Measurements from ENCODE around the gene SYNJ1. TPM values are rescaled to one million over a fixed set of nuclear protein-coding genes. Genes with fewer than 3 reads are reported as not detected.
"Not testable (repeated sequence)": the region's sequence is repeated elsewhere in the genome, so short reads cannot be mapped to it uniquely, and the experiment has no call there.

SYNJ1 gene
- total RNA-seq, 2 donors from 2014 or later, result 12.4 to 29.3 TPM

- not testable (repeated sequence) for H3K27ac Mint-ChIP-seq; DNase-seq (ENCODE audit: low spot score in 2 of 2); ATAC-seq; H3K9me3 Mint-ChIP-seq
- peaks cover 8 to 24% of the 10 kb centered on the region in 2 donors for H3K36me3 Mint-ChIP-seq
Observed at GRCh38 chr21:32610940-32611339, 116.9 kb downstream of the SYNJ1 start.

GRCh38 chr21:32608851-32609250, 119.0 kb downstream of the SYNJ1 start:
- no peak for ATAC-seq
- Mint-ChIP-seq H3K9me3 (no peaks in the 10 kb centered on the region), H3K27ac (no peak overlapping the region), H3K36me3 (peaks cover 13 to 38% of the 10 kb centered on the region in 2 donors)
- DNase-seq (ENCODE audit: low spot score in 2 of 2), result no peak

GRCh38 chr21:32605469-32605868, 122.3 kb downstream of the SYNJ1 start:
- no peak for DNase-seq (ENCODE audit: low spot score in 2 of 2)
- ATAC-seq, result no peak
- Mint-ChIP-seq H3K9me3 (no peaks in the 10 kb centered on the region), H3K27ac (no peak overlapping the region), H3K36me3 (peaks cover 10 to 27% of the 10 kb centered on the region in 2 donors)

GRCh38 chr21:32604464-32604863, 123.3 kb downstream of the SYNJ1 start:
- Mint-ChIP-seq H3K27ac (peak overlapping the region; percentile 22 to 82), H3K9me3 (no peaks in the 10 kb centered on the region), H3K36me3 (peaks cover 10 to 22% of the 10 kb centered on the region in 2 donors)
- ATAC-seq (no peak), DNase-seq (ENCODE audit: low spot score in 2 of 2) (no peak)

- H3K27ac Mint-ChIP-seq, result no peak overlapping the region
- no peak for DNase-seq (ENCODE audit: low spot score in 2 of 2)
- no peak for ATAC-seq
- no peaks in the 10 kb centered on the region for H3K9me3 Mint-ChIP-seq
- H3K36me3 Mint-ChIP-seq, result peaks cover 10 to 22% of the 10 kb centered on the region in 2 donors
Observed at GRCh38 chr21:32603131-32603530, 124.7 kb downstream of the SYNJ1 start.

GRCh38 chr21:32602099-32602498, 125.7 kb downstream of the SYNJ1 start:
- H3K36me3 Mint-ChIP-seq, result peaks cover 10 to 22% of the 10 kb centered on the region in 2 donors
- ATAC-seq (no peak), DNase-seq (ENCODE audit: low spot score in 2 of 2) (no peak)
- H3K9me3 Mint-ChIP-seq, result no peaks in the 10 kb centered on the region
- H3K27ac Mint-ChIP-seq, result no peak overlapping the region

GRCh38 chr21:32599526-32599925, 128.3 kb downstream of the SYNJ1 start:
- Mint-ChIP-seq H3K27ac (peak overlapping the region; percentile 8 to 17), H3K36me3 (peaks cover 9 to 10% of the 10 kb centered on the region in 2 donors), H3K9me3 (no peaks in the 10 kb centered on the region)
- DNase-seq (ENCODE audit: low spot score in 2 of 2) (no peak), ATAC-seq (no peak)

- DNase-seq (ENCODE audit: low spot score in 2 of 2) (no peak), ATAC-seq (no peak)
- Mint-ChIP-seq H3K36me3 (peaks cover 5 to 6% of the 10 kb centered on the region in 2 donors), H3K27ac (peak overlapping the region; percentile 12 to 17), H3K9me3 (no peaks in the 10 kb centered on the region)
Observed at GRCh38 chr21:32599091-32599490, 128.7 kb downstream of the SYNJ1 start.

- no peak for DNase-seq (ENCODE audit: low spot score in 2 of 2)
- Mint-ChIP-seq H3K27ac (no peak overlapping the region), H3K9me3 (no peaks in the 10 kb centered on the region), H3K36me3 (no peaks in the 10 kb centered on the region)
- peak in 1 of 2 donors; percentile 47 for ATAC-seq
Observed at GRCh38 chr21:32597205-32597604, 130.6 kb downstream of the SYNJ1 start.

- ATAC-seq (no peak), DNase-seq (ENCODE audit: low spot score in 2 of 2) (no peak)
- no peaks in the 10 kb centered on the region for H3K36me3 Mint-ChIP-seq
- no peak overlapping the region for H3K27ac Mint-ChIP-seq
- H3K9me3 Mint-ChIP-seq, result no peaks in the 10 kb centered on the region
Observed at GRCh38 chr21:32595431-32595830, 132.4 kb downstream of the SYNJ1 start.

GRCh38 chr21:32593690-32594089, 134.1 kb downstream of the SYNJ1 start:
- DNase-seq (ENCODE audit: low spot score in 2 of 2) (no peak), ATAC-seq (no peak)
- H3K27ac Mint-ChIP-seq, result no peak overlapping the region
- H3K9me3 Mint-ChIP-seq, result no peaks in the 10 kb centered on the region
- no peaks in the 10 kb centered on the region for H3K36me3 Mint-ChIP-seq

GRCh38 chr21:32592929-32593502, 134.8 kb downstream of the SYNJ1 start:
- ATAC-seq (no peak), DNase-seq (ENCODE audit: low spot score in 2 of 2) (no peak)
- Mint-ChIP-seq H3K27ac (no peak overlapping the region), H3K36me3 (no peaks in the 10 kb centered on the region), H3K9me3 (no peaks in the 10 kb centered on the region)

- H3K27ac Mint-ChIP-seq, result no peak overlapping the region
- H3K9me3 Mint-ChIP-seq, result no peaks in the 10 kb centered on the region
- H3K36me3 Mint-ChIP-seq, result no peaks in the 10 kb centered on the region
- ATAC-seq (no peak), DNase-seq (ENCODE audit: low spot score in 2 of 2) (no peak)
Observed at GRCh38 chr21:32590130-32590529, 137.7 kb downstream of the SYNJ1 start.

- Mint-ChIP-seq H3K27ac (no peak overlapping the region), H3K9me3 (no peaks in the 10 kb centered on the region), H3K36me3 (no peaks in the 10 kb centered on the region)
- ATAC-seq (no peak), DNase-seq (ENCODE audit: low spot score in 2 of 2) (no peak)
Observed at GRCh38 chr21:32587651-32588050, 140.2 kb downstream of the SYNJ1 start.

GRCh38 chr21:32587120-32587519, 140.7 kb downstream of the SYNJ1 start:
- DNase-seq (ENCODE audit: low spot score in 2 of 2), result no peak
- no peaks in the 10 kb centered on the region for H3K9me3 Mint-ChIP-seq
- no peaks in the 10 kb centered on the region for H3K36me3 Mint-ChIP-seq
- no peak overlapping the region for H3K27ac Mint-ChIP-seq
- ATAC-seq, result no peak

GRCh38 chr21:32585970-32586369, 141.8 kb downstream of the SYNJ1 start:
- DNase-seq (ENCODE audit: low spot score in 2 of 2) (no peak), ATAC-seq (no peak)
- Mint-ChIP-seq H3K9me3 (no peaks in the 10 kb centered on the region), H3K36me3 (no peaks in the 10 kb centered on the region), H3K27ac (no peak overlapping the region)

GRCh38 chr21:32585042-32585710, 142.6 kb downstream of the SYNJ1 start, which contains the start of gene TCP10L:
TCP10L (minus strand) TSS chr21:32585523; CDS start chr21:32584304, 1,219 bp downstream.
- H3K9me3 Mint-ChIP-seq, result no peaks in the 10 kb centered on the region
- no peak for ATAC-seq
- no peak within 1 kb of the TSS for H3K27ac Mint-ChIP-seq
- no peak for DNase-seq (ENCODE audit: low spot score in 2 of 2)
- H3K36me3 Mint-ChIP-seq, result no peaks in the 10 kb centered on the region

- ATAC-seq (no peak), DNase-seq (ENCODE audit: low spot score in 2 of 2) (no peak)
- no peaks in the 10 kb centered on the region for H3K9me3 Mint-ChIP-seq
- H3K36me3 Mint-ChIP-seq, result no peaks in the 10 kb centered on the region
- H3K27ac Mint-ChIP-seq, result no peak overlapping the region
Observed at GRCh38 chr21:32584472-32584871, 143.3 kb downstream of the SYNJ1 start.

Measured in activated naive CD4-positive, alpha-beta T cell treated with anti-CD3 and anti-CD28 coated beads, Interleukin-2, amount 50 U/mL, for 72 hours (primary cell).